Medulla oblongata (tissue), 1 donor: ENCODE measurements around the gene PIGC.
"Not testable (repeated sequence)": the region's sequence is repeated elsewhere in the genome, so short reads cannot be mapped to it uniquely, and the experiment has no call there.

Source experiments
- DNase-seq: peaks from one replicate; pipeline ENCODE4 v3.0.0-alpha.2; 2015; ENCODE audit errors: extremely low spot score

PIGC gene

DNA sequence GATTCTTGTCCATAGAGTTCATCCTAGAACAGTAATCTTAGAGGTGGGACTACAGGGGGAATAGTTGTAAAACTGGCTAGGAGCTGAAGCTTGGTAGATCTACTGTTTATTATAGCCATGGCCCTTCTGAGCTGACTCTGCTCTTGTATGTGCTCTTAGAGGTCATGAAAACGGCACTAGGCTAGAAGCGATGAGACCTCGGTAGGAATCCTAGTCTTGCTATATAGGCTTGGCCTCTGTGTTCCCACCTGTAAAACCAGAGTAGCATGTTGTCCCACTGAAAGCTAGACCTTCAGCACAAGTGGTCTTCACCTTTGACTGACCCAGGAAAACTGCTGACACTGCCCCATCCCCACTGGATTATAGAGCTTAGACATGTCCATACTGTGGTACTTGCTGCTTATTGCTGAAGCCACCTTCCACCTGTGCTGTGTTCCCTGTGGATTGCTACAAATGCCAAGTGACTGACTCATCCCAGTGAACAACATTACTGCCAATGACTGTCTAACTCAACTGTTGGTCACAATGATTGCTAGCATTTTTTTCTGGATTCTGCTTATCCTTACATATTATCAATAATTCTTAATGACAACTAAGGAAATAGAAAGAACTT is 23.0 kb upstream of the PIGC start:
- DNase-seq = no peak

- DNase-seq = no peak
Measured at GRCh38 chr1:172465617-172466016, 21.7 kb upstream of the PIGC start.

DNA sequence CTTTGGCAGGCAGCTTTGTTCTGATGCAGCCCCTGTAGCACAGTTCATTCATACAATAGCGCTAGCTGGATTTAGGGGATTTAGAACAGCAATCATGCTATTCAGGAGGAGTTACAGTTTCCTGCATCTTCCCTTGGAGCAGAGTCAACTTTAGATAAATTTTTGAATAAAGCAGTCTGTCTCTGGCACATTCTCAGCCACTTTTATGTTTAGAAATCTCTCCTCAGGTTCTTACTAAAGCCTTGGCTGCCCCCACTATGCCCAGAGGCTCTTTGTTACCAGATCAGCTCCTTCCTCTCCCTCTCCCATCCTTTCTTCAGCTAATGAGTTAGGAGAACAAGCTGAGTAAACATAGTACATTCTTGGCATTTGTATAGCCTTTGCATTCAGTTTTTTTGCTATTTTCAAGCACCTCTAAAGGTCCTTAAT is 17.0 kb upstream of the PIGC start:
- DNase-seq = no peak

DNA sequence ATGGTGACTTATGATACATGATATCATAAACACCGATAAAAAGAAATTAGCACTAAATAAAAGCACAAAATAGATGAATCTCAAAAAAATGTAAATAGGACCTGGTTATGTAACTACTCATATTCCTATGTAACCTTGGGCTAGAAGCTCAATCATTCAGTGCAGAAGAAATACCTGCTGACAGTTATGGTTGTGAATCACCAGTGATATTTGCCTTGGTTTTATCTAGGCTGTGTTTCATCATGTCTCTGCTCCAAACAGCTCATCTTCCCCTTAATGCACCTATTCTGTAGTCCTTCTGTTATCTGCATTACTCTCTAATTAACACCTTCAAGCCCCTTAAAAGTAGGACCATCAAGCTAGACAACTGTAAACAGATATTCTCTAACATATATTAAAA is 16.3 kb upstream of the PIGC start:
- no peak for DNase-seq

- DNase-seq = no peak
Measured at GRCh38 chr1:172457479-172458130, 13.7 kb upstream of the PIGC start.

- DNase-seq = no peak
Measured at GRCh38 chr1:172456344-172456769, 12.5 kb upstream of the PIGC start.

- no peak for DNase-seq
Measured at GRCh38 chr1:172455451-172455850, 11.6 kb upstream of the PIGC start.

DNA sequence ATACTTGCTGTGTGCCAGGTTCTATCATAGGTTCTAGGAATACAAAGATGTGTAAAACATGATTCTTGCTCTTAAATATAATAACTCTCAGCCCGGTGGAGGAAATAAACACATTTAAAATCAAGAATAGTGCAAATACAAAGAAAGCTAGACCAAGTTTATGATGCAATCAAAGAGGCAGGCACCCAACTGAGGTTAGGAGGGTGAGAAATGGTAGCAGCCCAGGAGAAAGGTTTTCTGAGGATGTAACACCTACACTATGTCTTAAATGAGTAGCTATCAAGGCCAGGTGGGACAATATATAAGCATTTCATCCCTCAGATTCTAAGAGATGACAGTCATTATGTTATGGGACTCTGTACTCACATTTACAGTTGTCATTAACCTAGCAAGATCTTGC is 9.7 kb upstream of the PIGC start:
- DNase-seq = no peak

- no peak for DNase-seq
Measured at GRCh38 chr1:172453153-172453545, 9.3 kb upstream of the PIGC start.

DNA sequence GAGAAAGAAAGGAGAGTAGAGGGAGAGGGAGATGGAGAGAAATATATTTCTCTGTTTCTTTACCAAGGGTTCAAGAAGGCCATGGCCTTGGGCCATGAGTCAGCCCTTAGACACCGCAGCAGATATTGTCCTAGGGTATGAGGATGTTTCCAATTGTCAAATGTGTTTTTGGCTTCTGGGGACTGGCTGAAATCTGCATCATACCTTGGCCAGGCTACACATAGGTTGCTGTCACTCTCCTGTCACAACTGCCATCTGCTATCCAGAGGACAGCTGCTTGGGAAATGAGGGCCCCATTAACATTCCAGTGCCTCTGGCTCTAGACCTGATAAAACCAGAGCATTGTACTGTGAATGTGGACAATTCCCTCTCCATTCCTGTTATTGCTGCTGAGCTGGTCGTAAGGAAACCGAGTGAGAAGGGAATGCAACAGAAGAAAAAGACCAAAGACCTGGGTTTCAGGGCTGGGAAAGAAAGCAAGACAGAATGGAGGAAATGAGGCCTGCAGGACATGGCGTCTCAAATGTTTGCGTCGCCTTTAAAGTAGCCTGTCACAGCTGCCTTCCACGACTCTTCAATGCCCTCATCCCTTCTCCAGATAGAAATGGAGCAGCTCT is 8.8 kb upstream of the PIGC start:
- no peak for DNase-seq

DNA sequence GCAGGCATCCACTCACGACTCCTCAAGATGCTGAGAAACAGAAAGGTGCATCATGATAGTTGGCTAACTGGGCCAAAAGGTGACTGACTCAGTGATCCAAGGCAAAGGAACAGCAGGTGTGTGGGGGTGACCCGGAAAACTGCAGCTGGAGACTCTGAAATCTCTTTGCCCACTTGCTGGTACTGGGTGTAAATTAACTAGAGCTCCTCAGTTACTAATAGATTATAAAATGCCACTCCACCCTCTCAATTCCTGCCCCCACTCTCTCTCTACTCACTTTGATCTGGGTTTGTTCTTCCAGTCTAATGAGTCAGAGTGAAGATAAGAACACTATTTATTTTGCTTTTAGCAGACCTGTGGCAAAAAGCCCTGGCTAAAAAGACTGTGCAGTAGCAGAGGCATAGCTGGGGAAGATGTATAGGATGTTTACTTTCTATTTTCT is 7.2 kb upstream of the PIGC start:
- DNase-seq = no peak

- no peak for DNase-seq
Measured at GRCh38 chr1:172450524-172450885, 6.6 kb upstream of the PIGC start.

- peak; percentile 74 for DNase-seq
Measured at GRCh38 chr1:172449585-172450523, 6.0 kb upstream of the PIGC start.

DNA sequence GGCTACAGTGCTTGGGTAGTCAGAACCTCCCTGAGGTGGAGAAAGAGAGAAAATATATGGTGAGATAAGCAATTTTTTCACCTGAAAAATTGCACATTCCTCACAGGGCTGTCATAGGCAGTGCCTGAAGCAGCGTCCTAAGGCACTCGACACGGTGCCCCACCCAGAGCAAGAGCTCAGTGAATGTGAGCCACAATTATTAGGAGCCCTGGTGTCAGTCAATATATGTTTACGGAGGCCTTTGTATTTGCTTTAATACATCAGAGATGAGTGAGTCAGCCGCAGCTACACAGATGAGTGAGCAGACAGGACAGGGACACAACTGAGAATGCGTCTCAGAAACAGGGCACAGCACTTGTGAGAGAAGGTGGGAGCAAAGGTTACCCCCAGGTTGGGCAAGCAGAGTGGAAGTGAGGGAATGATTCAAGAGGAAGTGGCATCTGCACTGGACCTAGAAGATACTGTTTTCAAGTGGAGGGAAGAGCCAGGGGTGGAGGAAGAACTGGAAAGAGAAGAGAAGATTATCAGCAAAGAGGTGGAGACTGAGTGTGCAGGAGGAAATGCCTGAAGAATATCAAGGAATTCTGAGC is 5.2 kb upstream of the PIGC start:
- DNase-seq = no peak

DNA sequence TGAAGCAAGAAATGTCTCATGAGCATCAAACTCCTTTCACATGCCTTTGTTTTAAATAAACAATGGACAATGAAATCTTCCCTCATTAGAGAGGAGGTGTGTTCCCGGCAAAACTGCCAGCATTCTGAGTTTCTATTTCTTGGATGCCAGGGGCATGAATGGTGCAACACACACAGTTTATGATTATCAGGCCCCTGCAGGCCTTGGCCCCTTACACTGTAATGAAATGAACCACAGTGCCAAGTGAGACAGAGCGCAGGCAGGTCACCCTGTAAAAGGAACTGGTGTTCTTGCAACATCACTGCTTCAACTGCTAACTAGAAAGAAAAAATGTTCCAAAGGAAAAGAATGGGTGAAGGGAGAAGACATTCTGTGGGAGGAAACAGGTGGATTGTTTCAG is 3.8 kb upstream of the PIGC start:
- DNase-seq = no peak

DNA sequence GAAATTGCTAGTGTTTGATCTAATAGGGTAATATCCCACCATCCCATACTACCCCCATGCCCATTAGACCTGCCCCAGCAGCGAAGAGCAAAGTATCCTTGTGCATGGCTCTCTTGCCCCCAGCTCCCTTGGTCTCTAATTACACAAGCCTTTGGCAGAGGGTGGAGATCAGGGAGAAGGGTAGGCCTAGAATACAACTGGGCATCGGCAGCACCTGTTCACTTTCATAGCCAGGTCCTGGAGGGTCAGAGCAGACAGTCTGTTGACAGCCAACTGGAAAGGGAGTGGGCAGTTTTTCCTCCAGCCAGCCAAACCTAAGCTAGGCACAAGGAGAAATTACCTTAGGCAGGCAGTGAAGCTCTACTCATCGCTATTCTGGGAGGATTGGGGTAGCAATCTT is 2.7 kb upstream of the PIGC start:
- no peak for DNase-seq

DNA sequence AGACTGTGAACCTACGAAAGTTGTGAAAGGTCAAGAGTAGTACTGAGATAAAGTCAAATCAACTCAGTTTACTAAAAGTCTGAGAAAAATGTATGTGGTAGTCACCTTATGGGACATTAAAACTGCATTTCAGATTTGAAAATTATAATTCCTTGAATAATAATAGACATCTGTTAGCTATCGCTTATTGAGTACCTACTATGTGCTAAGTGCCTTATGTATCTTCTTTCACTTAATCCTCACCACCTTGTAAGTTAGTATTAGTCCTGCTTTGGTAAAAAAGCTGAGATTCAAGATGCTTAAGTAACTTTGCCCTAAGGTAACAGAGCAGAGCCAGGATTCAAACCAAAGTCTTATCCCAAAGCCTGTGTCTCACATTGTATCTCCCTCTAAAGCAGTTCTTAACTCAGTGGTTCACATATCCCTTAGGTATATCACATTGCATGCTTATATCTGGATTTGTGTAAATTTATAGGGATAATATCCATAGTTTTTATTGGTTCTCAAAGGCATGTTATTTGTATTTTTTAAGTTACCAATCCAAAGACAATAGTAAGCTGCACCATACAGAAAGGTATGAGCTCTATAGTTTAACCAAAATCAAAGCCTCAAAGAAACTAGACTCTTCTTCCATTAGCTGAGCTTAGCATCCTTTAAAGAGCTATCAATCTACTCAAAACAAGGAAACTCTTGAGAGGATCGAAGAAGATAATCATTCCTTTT is 865 bp downstream of the PIGC start:
- DNase-seq = no peak

GRCh38 chr1:172442404-172442803 is 1.5 kb downstream of the PIGC start:
- no peak for DNase-seq

DNA sequence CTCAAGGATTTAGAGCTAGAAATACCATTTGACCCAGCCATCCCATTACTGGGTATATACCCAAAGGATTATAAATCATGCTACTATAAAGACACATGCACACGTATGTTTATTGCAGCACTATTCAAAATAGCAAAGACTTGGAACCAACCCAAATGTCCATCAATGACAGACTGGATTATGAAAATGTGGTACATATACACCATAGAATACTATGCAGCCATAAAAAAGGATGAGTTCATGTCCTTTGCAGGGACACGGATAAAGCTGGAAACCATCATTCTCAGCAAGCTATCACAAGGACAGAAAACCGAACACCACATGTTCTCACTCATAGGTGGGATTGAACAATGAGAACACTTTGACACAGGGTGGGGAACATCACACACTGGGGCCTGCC is 6.7 kb downstream of the PIGC start:
- not testable (repeated sequence) for DNase-seq

DNA sequence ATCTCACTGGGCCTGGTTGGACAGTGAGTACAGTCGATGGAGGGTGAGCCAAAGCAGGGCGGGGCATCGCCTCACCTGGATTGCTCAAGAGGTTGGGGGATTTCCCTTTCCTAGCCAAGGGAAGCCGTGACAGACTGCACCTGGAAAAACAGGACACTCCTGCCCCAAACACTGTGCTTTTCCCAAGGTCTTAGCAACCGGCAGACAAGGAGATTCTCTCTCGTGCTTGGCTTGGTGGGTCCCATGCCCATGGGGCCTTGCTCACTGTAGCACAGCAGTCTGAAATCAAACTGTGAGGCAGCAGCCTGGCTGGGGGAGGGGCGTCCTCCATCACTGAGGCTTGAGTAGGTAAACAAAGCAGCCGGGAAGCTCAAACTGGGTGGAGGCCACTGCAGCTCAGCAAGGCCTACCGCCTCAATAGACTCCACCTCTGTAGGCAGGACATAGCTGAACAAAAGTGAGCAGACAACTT is 12.1 kb downstream of the PIGC start:
- DNase-seq = no peak

DNA sequence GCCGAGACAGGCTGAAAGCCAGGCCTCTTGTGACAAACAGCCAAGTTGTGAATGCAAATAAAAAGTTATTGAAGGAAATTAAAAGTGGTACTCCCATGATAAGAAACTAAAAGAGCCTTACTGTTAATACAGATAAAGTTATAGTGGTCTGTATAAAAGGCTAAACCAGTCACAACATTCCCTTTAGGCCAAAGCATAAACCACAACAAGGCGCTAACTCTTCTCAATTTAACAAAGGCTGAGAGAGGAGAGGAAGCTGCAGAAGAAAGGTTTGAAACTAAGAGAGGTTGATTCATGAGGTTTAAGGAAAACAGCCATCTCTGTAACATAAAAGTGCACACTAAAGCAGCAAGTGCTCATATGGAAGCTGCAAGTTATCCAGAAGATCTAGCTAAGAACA is 12.7 kb downstream of the PIGC start:
- DNase-seq = no peak
